Fibroblast of lung (primary cell): ENCODE data around the gene KLF16. TPM values are rescaled to one million over a fixed set of nuclear protein-coding genes. Genes with fewer than 3 reads are reported as not detected.

Experiments
- DNase-seq, 2 donors: peaks; one replicate each; pipeline versions ENCODE4 v3.0.0 to v3.0.0-alpha.2; 2010; ENCODE audit warnings: low read depth in 2 of 2
- H2AFZ ChIP-seq: 2 replicates; pipeline ENCODE4 v1.5.1; 2012; ENCODE audit warnings: low read length, control low read depth, inconsistent platforms
- H3K27ac ChIP-seq: 2 replicates; pipeline ENCODE4 v1.5.1; 2011; ENCODE audit warnings: low read length, control low read depth; ENCODE audit not compliant: insufficient read depth
- H3K27me3 ChIP-seq: 2 replicates; pipeline ENCODE4 v1.5.1; 2011; ENCODE audit warnings: mild to moderate bottlenecking, low read length; ENCODE audit not compliant: control insufficient read depth, insufficient read depth
- H3K36me3 ChIP-seq: 2 replicates; pipeline ENCODE4 v1.5.1; 2011; ENCODE audit warnings: low read length; ENCODE audit not compliant: control insufficient read depth, insufficient read depth
- H3K4me1 ChIP-seq: 2 replicates; pipeline ENCODE4 v1.5.1; 2011; ENCODE audit warnings: low read length; ENCODE audit not compliant: control insufficient read depth, insufficient read depth; ENCODE audit errors: extremely low read depth
- H3K4me2 ChIP-seq: 2 replicates; pipeline ENCODE4 v1.5.1; 2011; ENCODE audit warnings: low read length, control low read depth; ENCODE audit not compliant: insufficient read depth; ENCODE audit errors: extremely low read depth
- H3K4me3 ChIP-seq, 4 experiments: fragments of 200-600 bp in 1 of 4; sonication (generic) in 1 of 4; replicated peaks in 1 of 4; 2 replicates each; pipeline ENCODE4 v1.5.1; 2011 to 2016; ENCODE audit warnings: low read length in 4 of 4, low read depth in 3 of 4, mild to moderate bottlenecking in 3 of 4, control low read depth in 2 of 4, inconsistent platforms in 1 of 4, mixed read lengths in 1 of 4; ENCODE audit not compliant: insufficient read depth in 1 of 4; ENCODE audit errors: control extremely low read depth in 1 of 4
- H3K79me2 ChIP-seq: 2 replicates; pipeline ENCODE4 v1.5.1; 2012; ENCODE audit warnings: mild to moderate bottlenecking, low read length, inconsistent platforms; ENCODE audit not compliant: control insufficient read depth, insufficient read depth
- H3K9ac ChIP-seq: 2 replicates; pipeline ENCODE4 v1.5.1; 2011; ENCODE audit warnings: mild to moderate bottlenecking, low read length, control low read depth; ENCODE audit not compliant: insufficient read depth
- H3K9me3 ChIP-seq: 2 replicates; pipeline ENCODE4 v1.5.1; 2012; ENCODE audit warnings: low read depth, low read length; ENCODE audit not compliant: control insufficient read depth, insufficient read depth
- H4K20me1 ChIP-seq: 2 replicates; pipeline ENCODE4 v1.5.1; 2011; ENCODE audit warnings: low read length; ENCODE audit not compliant: control insufficient read depth, insufficient read depth; ENCODE audit errors: extremely low read depth
- EZH2 ChIP-seq: IDR thresholded peaks from 2 replicates; pipeline ENCODE4 v1.5.1; 2012; ENCODE audit warnings: low read length, control low read depth, mild to moderate bottlenecking; ENCODE audit errors: missing control alignments
- polyA plus RNA-seq, 2 donors: library from polyadenylated mRNA; depleted of rRNA in 1 of 2; stranded (reverse) in 1 of 2; unstranded in 1 of 2; fragments of >200 nt; gene quantifications; 2 replicates each; pipeline ENCODE4 v1.2.1, GENCODE V29; 2011 to 2012; ENCODE audit warnings: missing spikeins in 1 of 2
- total RNA-seq: library from RNA; depleted of rRNA; stranded (reverse); fragments of >200 nt; gene quantifications from 2 replicates; pipeline ENCODE4 v1.2.1, GENCODE V29; 2014
- TF ChIP-seq, protein P1 (sequence below), 2 donors: IDR thresholded peaks in 1 of 2; conservative IDR thresholded peaks in 1 of 2; 1 replicate in 1 of 2; 2 replicates in 1 of 2; pipeline ENCODE4 v1.5.1; 2011 to 2012; ENCODE audit warnings: low read length in 2 of 2, control low read depth in 1 of 2, inconsistent platforms in 1 of 2, low read depth in 1 of 2, mild to moderate bottlenecking in 1 of 2

Gene KLF16
- total and polyA plus RNA-seq, 2 donors (not counting 1 experiment from before 2014, with no cell fraction given) = 4.2 to 6.9 TPM

DNA sequence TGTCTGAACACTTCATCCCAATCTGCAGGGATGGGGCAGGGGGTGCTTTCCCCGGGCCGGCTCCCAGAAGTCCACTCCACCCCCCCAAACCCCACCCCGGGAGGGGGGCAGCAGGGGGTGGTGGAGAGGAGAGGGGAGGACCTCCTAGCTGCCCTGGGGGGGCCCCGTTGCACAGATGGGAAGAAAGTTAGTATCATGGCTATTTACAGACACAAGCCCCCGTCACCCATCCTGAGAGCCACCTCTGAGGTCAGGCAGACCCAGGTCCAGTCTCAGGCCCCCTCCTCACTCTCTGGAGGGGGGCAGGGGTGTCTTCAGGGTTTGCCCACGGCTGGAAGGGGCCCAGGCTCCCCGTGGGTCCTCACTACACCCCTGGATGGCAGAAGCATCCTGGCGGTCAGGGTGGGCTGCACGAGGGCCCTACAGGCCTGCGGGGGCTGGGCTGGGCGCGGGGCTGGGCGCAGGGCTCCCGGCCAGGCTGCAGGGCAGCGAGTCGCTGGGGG lies 9.3 kb downstream of the KLF16 start:
- no peaks in the 10 kb centered on the region for H4K20me1 ChIP-seq
- H3K9ac ChIP-seq = peak overlapping the region; percentile 23
- no peak overlapping the region for H3K4me2 ChIP-seq
- peaks cover 37% of the 10 kb centered on the region for H3K4me1 ChIP-seq
- peaks cover 53% of the 10 kb centered on the region for H3K79me2 ChIP-seq
- peak overlapping the region; percentile 20 for H3K27ac ChIP-seq
- no peak overlapping the region for H3K4me3 ChIP-seq
- no peak for TF ChIP-seq EZH2
- TF ChIP-seq, protein P1, sequence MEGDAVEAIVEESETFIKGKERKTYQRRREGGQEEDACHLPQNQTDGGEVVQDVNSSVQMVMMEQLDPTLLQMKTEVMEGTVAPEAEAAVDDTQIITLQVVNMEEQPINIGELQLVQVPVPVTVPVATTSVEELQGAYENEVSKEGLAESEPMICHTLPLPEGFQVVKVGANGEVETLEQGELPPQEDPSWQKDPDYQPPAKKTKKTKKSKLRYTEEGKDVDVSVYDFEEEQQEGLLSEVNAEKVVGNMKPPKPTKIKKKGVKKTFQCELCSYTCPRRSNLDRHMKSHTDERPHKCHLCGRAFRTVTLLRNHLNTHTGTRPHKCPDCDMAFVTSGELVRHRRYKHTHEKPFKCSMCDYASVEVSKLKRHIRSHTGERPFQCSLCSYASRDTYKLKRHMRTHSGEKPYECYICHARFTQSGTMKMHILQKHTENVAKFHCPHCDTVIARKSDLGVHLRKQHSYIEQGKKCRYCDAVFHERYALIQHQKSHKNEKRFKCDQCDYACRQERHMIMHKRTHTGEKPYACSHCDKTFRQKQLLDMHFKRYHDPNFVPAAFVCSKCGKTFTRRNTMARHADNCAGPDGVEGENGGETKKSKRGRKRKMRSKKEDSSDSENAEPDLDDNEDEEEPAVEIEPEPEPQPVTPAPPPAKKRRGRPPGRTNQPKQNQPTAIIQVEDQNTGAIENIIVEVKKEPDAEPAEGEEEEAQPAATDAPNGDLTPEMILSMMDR (conservative IDR thresholded peaks at IDR 0.05 in 1 of 2, IDR thresholded peaks at IDR 0.05 in 1 of 2; ENCODE audit: low read depth in 1 of 2, low read length in 2 of 2) = no peak
- no peak overlapping the region for H2AFZ ChIP-seq
- DNase-seq = no peak
- no peaks in the 10 kb centered on the region for H3K9me3 ChIP-seq
- no peaks in the 10 kb centered on the region for H3K27me3 ChIP-seq
- H3K36me3 ChIP-seq = no peaks in the 10 kb centered on the region

DNA sequence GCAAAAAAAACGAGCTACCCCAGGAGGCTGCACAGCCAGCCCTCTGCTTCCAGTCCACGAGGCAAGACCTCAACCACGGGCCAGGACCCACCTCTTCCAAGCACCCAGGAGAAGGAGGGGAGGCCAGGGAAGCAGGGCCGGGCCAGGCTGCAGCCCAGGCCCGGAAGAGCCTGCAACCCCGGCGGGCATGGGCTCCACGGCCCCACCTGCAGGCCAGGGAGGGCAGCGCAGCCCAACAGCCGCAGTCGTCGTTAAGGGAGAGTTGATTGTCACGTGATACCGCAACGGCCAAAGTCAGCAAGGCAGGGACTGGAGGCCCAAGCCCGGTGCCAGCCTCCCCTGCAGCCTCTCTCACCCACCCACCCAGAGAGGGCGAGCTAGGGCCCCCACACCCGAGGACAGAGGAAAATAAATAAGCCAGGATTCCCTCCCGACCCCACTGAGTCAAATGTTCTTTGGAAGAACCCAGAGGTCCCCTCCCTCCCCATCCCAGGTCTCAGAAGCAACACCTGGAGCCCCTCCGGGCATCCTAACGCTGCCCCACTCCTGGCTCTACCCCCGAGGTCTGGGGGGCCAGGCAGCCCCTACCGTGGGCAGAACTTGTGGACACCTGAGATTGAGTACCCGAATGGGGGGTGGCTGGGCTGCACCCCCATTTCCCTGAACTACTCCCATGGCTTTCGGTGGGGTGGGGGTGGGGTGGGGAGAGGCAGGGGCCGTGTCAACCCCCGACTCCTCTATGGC lies 9.9 kb downstream of the KLF16 start:
- peak; percentile 57 to 74 for DNase-seq
- H3K4me3 ChIP-seq = no peak overlapping the region
- H3K4me2 ChIP-seq = no peak overlapping the region
- H4K20me1 ChIP-seq = no peaks in the 10 kb centered on the region
- H3K9me3 ChIP-seq = no peaks in the 10 kb centered on the region
- peaks cover 47% of the 10 kb centered on the region for H3K79me2 ChIP-seq
- peaks cover 37% of the 10 kb centered on the region for H3K4me1 ChIP-seq
- H2AFZ ChIP-seq = no peak overlapping the region
- no peaks in the 10 kb centered on the region for H3K27me3 ChIP-seq
- TF ChIP-seq, protein P1 (conservative IDR thresholded peaks at IDR 0.05 in 1 of 2, IDR thresholded peaks at IDR 0.05 in 1 of 2; ENCODE audit: low read depth in 1 of 2, low read length in 2 of 2) = peak; percentile 82 to 90
- TF ChIP-seq EZH2 = no peak
- no peak overlapping the region for H3K27ac ChIP-seq
- no peak overlapping the region for H3K9ac ChIP-seq
- no peaks in the 10 kb centered on the region for H3K36me3 ChIP-seq

DNA sequence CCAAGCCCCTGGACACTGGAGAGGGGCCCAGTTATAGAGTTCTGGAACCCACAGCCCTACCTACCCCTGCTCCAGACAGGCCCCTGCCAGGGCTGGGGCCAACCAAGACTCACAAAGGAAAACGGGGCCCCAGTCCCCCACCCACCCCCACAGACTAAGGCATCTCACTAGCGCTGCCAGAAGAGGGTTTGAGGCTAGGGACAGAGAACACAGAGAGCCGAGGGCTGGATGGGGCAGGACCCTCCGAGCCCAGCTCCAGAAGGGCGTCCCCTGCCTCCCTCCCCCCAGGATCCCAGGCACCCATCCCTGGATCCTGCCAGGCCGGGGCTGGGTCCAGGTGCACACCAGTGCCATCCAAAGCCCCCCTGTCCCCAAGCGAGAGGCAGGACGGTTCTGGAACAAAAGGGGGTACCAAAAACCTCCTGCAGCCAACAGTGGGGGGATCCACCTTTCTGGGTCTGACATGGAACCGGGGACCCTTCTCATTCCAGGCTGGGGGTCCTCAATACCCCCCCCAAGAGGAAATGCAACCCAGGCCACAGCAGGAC lies 10.7 kb downstream of the KLF16 start:
- H3K27me3 ChIP-seq = no peaks in the 10 kb centered on the region
- no peaks in the 10 kb centered on the region for H3K9me3 ChIP-seq
- no peaks in the 10 kb centered on the region for H4K20me1 ChIP-seq
- H3K79me2 ChIP-seq = peaks cover 42% of the 10 kb centered on the region
- no peak overlapping the region for H2AFZ ChIP-seq
- no peaks in the 10 kb centered on the region for H3K36me3 ChIP-seq
- H3K4me2 ChIP-seq = no peak overlapping the region
- H3K4me3 ChIP-seq = no peak overlapping the region
- no peak for DNase-seq
- no peak for TF ChIP-seq EZH2
- TF ChIP-seq, protein P1 (conservative IDR thresholded peaks at IDR 0.05 in 1 of 2, IDR thresholded peaks at IDR 0.05 in 1 of 2; ENCODE audit: low read depth in 1 of 2, low read length in 2 of 2) = no peak
- H3K9ac ChIP-seq = no peak overlapping the region
- no peak overlapping the region for H3K27ac ChIP-seq
- peaks cover 34% of the 10 kb centered on the region for H3K4me1 ChIP-seq
